Right lobe of liver (tissue), 6 donors: ENCODE data around the gene SNX15. TPM values are rescaled to one million over a fixed set of nuclear protein-coding genes. Genes with fewer than 3 reads are reported as not detected.

ENCODE experiments used
- ATAC-seq, 4 donors: fragments of 200-7000 bp; cut with Tn5 transposase; one replicate each; pipeline ENCODE4 v1.9.1; 2020; ENCODE audit warnings: mild to moderate bottlenecking in 4 of 4, moderate library complexity in 4 of 4
- DNase-seq, 3 donors: peaks; one replicate each; pipeline ENCODE4 v3.0.0-alpha.2; 2020
- H3K27ac ChIP-seq, 3 donors: fragments of 200-600 bp; one replicate each; pipeline ENCODE4 v1.8.0; 2022
- H3K27me3 ChIP-seq, 2 donors: fragments of 200-600 bp; one replicate each; pipeline ENCODE4 v1.8.0; 2022
- H3K36me3 ChIP-seq, 4 donors: fragments of 200-600 bp; sonication (generic) in 1 of 4; one replicate each; pipeline versions ENCODE4 v1.5.1 to v1.8.0; 2017 to 2022; ENCODE audit warnings: control low read depth in 1 of 4
- H3K4me1 ChIP-seq, 4 donors: fragments of 200-600 bp; sonication (generic) in 1 of 4; one replicate each; pipeline versions ENCODE4 v1.5.1 to v1.8.0; 2017 to 2022; ENCODE audit warnings: control low read depth in 1 of 4
- H3K4me3 ChIP-seq, 3 donors: fragments of 200-600 bp; one replicate each; pipeline ENCODE4 v1.8.0; 2022
- H3K9me3 ChIP-seq, 4 donors: fragments of 200-600 bp; sonication (generic) in 1 of 4; one replicate each; pipeline versions ENCODE4 v1.5.1 to v1.8.0; 2017 to 2022; ENCODE audit warnings: control low read depth in 1 of 4
- POLR2A ChIP-seq: fragments of 450-650 bp; IDR thresholded peaks from one replicate; pipeline ENCODE4 v1.6.1; 2017; ENCODE audit warnings: antibody characterized with exemption, mild to moderate bottlenecking
- WGBS: methylation state at CpG from one replicate; pipeline ENCODE4 v1.1.6; 2018; ENCODE audit warnings: low coverage, low lambda C conversion rate; ENCODE audit not compliant: insufficient coverage; ENCODE audit errors: missing lambda C conversion rate; 5-methylcytosine and 5-hydroxymethylcytosine counted together
- intact Hi-C, 2 donors: fragments of 100-400 bp; cut with DNase I; formaldehyde crosslinking; loops; one replicate each; pipeline versions ENCODE4 v1.11.2 to v1.14.1; 2022
- total RNA-seq, 6 experiments: library from RNA; depleted of rRNA in 2 of 6; stranded (reverse); fragments of >200 nt in 2 of 6; fragmentation: NEBNext Ultra II Directional in 3 of 6; extraction: Animal tissue kit (Norgen Biotek cat#: 25700) in 3 of 6; gene quantifications; one replicate each; pipeline versions ENCODE4 v1.1.0 to v1.2.4, GENCODE V29; 2016 to 2023
- TF ChIP-seq, protein P1 (sequence below), 4 donors: fragments of 200-600 bp in 3 of 4; fragments of 450-650 bp in 1 of 4; IDR thresholded peaks; one replicate each; pipeline versions ENCODE4 v1.5.1 to v1.8.0; 2016 to 2022; ENCODE audit warnings: antibody characterized with exemption in 4 of 4, mild to moderate bottlenecking in 2 of 4
- donor health status: DM: no; HTN: yes; CAD: no.
- donor health status: DM: no; HTN: no; CAD: no.
- donor health status: DM: no; HTN: no; CAD: no.
- donor health status: DM: no; HTN: yes; CAD: no.
- donor health status: DM: no; HTN: yes; CAD: no.

The SNX15 gene
- total RNA-seq, 6 experiments from 2014 or later, result 6.4 to 10.3 (median 8.7) TPM

DNA sequence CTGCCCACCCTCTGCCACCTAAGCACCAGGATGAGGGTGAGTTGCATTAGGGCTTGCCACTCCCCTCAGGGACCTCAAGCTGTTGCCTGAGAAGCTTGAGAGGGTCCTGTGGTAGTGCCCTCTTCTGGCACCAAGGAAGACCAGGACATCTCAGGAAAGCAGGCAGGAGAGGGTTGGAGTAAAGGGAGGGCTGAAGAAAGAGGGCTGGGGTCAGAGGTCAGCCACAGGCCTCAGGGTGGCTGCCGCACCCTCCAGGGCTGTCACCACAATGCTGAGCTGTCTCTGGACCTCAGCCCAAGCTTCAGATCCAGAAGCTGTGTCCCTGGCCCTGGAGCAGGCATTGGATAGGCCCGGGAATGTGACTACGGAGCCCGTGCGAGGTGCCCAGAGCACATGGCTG is 17.8 kb downstream of the SNX15 start:
- intact Hi-C loops, result no loop called here
- TF ChIP-seq POLR2A, result no peak
- TF ChIP-seq, protein P1, sequence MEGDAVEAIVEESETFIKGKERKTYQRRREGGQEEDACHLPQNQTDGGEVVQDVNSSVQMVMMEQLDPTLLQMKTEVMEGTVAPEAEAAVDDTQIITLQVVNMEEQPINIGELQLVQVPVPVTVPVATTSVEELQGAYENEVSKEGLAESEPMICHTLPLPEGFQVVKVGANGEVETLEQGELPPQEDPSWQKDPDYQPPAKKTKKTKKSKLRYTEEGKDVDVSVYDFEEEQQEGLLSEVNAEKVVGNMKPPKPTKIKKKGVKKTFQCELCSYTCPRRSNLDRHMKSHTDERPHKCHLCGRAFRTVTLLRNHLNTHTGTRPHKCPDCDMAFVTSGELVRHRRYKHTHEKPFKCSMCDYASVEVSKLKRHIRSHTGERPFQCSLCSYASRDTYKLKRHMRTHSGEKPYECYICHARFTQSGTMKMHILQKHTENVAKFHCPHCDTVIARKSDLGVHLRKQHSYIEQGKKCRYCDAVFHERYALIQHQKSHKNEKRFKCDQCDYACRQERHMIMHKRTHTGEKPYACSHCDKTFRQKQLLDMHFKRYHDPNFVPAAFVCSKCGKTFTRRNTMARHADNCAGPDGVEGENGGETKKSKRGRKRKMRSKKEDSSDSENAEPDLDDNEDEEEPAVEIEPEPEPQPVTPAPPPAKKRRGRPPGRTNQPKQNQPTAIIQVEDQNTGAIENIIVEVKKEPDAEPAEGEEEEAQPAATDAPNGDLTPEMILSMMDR (IDR thresholded peaks at IDR 0.05), result no peak
- H3K4me3 ChIP-seq, result no peak overlapping the region
- H3K36me3 ChIP-seq, result no peaks in the 10 kb centered on the region
- no peak for ATAC-seq
- 83% methylated on average over 3 of the region's 5 CpGs for WGBS
- no peaks in the 10 kb centered on the region for H3K27me3 ChIP-seq
- peaks cover 0 to 11% (median 3%) of the 10 kb centered on the region in 4 donors for H3K4me1 ChIP-seq
- no peaks in the 10 kb centered on the region for H3K9me3 ChIP-seq
- DNase-seq, result no peak
- no peak overlapping the region for H3K27ac ChIP-seq

DNA sequence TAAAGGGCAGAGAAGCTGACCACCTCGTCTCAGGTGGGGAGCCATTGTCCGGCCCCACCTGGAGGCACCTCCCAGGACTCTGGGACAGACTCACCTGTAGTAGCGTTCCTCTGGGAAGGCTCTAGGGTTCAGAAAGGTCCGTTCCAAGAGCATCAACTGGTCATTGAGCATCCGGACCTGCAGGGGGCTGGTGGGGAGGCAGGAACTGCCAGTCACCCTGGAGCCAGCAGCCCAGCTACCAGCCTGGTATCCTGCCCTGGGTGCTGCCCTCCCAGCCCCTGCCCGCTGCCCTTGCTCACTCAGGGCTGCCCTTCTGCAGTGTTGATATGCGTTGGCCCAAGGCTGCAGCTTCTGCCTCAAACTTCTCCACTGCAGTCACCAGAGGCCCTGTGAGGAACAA is 18.5 kb downstream of the SNX15 start:
- H3K36me3 ChIP-seq, result no peaks in the 10 kb centered on the region
- peaks cover 0 to 6% (median 3%) of the 10 kb centered on the region in 4 donors for H3K4me1 ChIP-seq
- no peak overlapping the region for H3K27ac ChIP-seq
- WGBS, result 93% methylated on average over 3 of the region's 7 CpGs
- H3K9me3 ChIP-seq, result no peaks in the 10 kb centered on the region
- no peak overlapping the region for H3K4me3 ChIP-seq
- no peaks in the 10 kb centered on the region for H3K27me3 ChIP-seq
- intact Hi-C loops, result no loop called here
- DNase-seq (no peak), ATAC-seq (no peak)
- TF ChIP-seq POLR2A, result no peak
- TF ChIP-seq, protein P1 (IDR thresholded peaks at IDR 0.05), result no peak

DNA sequence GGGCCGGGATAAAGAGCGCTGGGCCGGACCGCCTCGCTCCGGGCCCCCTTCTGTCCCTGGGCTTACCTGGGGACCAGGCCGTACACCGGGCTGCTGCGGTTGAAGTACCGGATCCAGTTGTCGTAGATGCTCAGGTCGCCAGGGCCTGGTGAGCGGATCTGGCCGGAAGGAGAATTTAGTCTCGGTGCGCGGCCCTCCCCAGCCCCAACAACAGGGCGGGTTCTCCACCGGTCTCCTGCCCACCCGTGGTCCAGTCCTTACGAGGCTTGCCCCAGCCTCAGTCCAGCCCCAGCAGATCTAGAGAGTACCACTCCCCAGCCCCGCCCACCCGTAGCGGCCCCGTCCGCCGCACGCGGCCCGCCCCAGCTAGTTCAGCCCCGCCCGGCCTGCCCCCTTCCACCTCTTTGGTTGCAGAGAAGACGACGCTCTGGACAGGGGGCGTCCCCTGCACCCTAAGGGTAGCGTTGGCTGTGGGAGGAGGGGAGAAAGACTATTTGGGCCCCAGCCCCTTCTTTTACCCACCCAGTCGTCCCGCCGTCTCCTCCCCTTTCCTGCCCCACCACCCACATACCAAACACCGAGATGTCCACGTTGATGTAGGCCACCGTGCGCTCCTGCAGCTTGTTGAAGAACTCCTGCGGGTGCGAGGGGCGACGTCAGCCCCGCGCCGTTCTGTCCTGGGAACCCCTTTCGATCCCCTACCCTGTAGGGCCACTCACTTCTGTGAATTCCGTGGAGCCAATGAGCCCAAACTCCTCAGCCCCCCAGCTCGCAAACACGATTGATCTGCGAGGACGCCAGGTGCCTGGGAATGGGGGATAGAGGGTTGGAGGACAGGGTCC is 20.6 kb downstream of the SNX15 start:
- Histone ChIP-seq H3K36me3 (no peaks in the 10 kb centered on the region), H3K4me3 (peak overlapping the region; percentile 25 to 39 (median 36)), H3K9me3 (no peaks in the 10 kb centered on the region), H3K4me1 (no peaks in the 10 kb centered on the region), H3K27me3 (no peaks in the 10 kb centered on the region), H3K27ac (no peak overlapping the region)
- intact Hi-C loops, result no loop called here
- WGBS, result 40% methylated on average over 21 of the region's 56 CpGs
- no peak for DNase-seq
- no peak for TF ChIP-seq POLR2A
- TF ChIP-seq, protein P1 (IDR thresholded peaks at IDR 0.05), result no peak
- peak; percentile 26 to 36 (median 28) for ATAC-seq

DNA sequence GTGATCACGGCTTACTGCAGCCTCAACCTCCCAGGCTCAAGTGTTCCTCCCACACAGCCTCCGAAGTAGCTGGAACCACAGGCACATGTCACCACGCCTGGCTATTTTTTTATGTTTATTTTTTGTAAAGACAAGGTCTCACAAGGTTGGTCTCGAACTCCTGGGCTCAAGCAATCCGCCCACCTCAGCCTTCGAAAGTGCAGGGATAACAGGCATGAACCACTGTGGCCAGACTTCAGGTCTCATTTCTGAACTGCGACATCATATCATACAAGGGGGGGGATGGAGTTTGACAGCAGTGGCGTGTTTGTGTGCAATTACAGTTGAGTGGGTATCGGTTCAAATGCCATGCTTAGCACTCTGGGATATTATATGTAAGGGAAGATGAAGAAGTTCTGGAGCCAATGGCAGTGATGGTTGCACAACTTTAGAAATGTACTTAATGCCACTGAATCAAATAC is 24.2 kb downstream of the SNX15 start:
- Histone ChIP-seq H3K4me3 (no peak overlapping the region), H3K36me3 (no peaks in the 10 kb centered on the region), H3K9me3 (no peaks in the 10 kb centered on the region), H3K4me1 (no peaks in the 10 kb centered on the region), H3K27ac (no peak overlapping the region), H3K27me3 (no peaks in the 10 kb centered on the region)
- TF ChIP-seq, protein P1 (IDR thresholded peaks at IDR 0.05), result no peak
- DNase-seq (no peak), ATAC-seq (no peak)
- intact Hi-C loops, result no loop called here
- WGBS, result 77% methylated on average over 8 of the region's 9 CpGs
